ENCODE measurements around the gene CD209. TPM values are rescaled to one million over a fixed set of nuclear protein-coding genes. Genes with fewer than 3 reads are reported as not detected.
A peak's percentile ranks its signal among the peaks of the same experiment; 100 is the strongest.

Gene CD209
- total and polyA plus RNA-seq, 2 of the 8 experiments (the other 6 are each of a cell fraction or from before 2014, with no cell fraction given): 0.05 to 0.22 TPM

- no peak overlapping the region for H3K4ac ChIP-seq (replicated peaks; ENCODE audit: insufficient read length, low read depth, low read length)
- 0 out of 2 replicates have a peak overlapping the region, but pooled peaks have one; percentile 92 for H2BK15ac ChIP-seq (ENCODE audit: low read length)
- H3K27me3 ChIP-seq (replicated peaks in 1 of 4; ENCODE audit: control insufficient read depth in 3 of 4, extremely low read depth in 1 of 4, insufficient read depth in 3 of 4, low read length in 3 of 4): peaks cover 0 to 2% (median under 1%) of the 10 kb centered on the region in 4 experiments; a peak in 2 of 7 replicates
- H2BK12ac ChIP-seq (ENCODE audit: low read depth, low read length): 0 out of 2 replicates have a peak overlapping the region, but pooled peaks have one; percentile 63
- no peak overlapping the region for H3K56ac ChIP-seq (replicated peaks; ENCODE audit: insufficient read length, low read depth, low read length)
- H4K91ac ChIP-seq (replicated peaks; ENCODE audit: insufficient read length, low read length): no peak overlapping the region
- H2BK120ac ChIP-seq (replicated peaks; ENCODE audit: low read depth, low read length): no peak overlapping the region
- H3K23me2 ChIP-seq (ENCODE audit: low read depth, low read length): no peaks in the 10 kb centered on the region
- H3K36me3 ChIP-seq (ENCODE audit: control insufficient read depth in 2 of 4, insufficient read depth in 4 of 4, low read length in 3 of 4): no peaks in the 10 kb centered on the region
- no peak for DNase-seq (ENCODE audit: low read depth in 1 of 2, low spot score in 2 of 2)
- H3K79me2 ChIP-seq (ENCODE audit: control insufficient read depth in 1 of 2, insufficient read depth in 2 of 2, low read length in 2 of 2): no peaks in the 10 kb centered on the region
- H3K18ac ChIP-seq (ENCODE audit: extremely low read depth, low read length): no peak overlapping the region
- no peaks in the 10 kb centered on the region for H3K79me1 ChIP-seq (ENCODE audit: low read depth, low read length)
- H3K27ac ChIP-seq (ENCODE audit: low read depth, low read length): no peak overlapping the region
- H4K5ac ChIP-seq (ENCODE audit: insufficient read length, low read depth, low read length): no peak overlapping the region
- H3K9me3 ChIP-seq (ENCODE audit: insufficient read depth in 2 of 2, low read depth in 1 of 2, low read length in 1 of 2): no peaks in the 10 kb centered on the region; a peak in 1 of 4 replicates
- H3K23ac ChIP-seq (ENCODE audit: insufficient read length): no peak overlapping the region
- no peak overlapping the region for H3K4me2 ChIP-seq (ENCODE audit: insufficient read depth in 1 of 2, low read depth in 2 of 2, low read length in 2 of 2)
- 0 out of 2 replicates have a peak overlapping the region, but pooled peaks have one; percentile 61 for H2BK20ac ChIP-seq (ENCODE audit: low read length)
- H2BK5ac ChIP-seq (ENCODE audit: low read depth, low read length): no peak overlapping the region
- TF ChIP-seq EGR1 (IDR thresholded peaks at IDR 0.05; ENCODE audit: borderline replicate concordance, low read depth, low read length) (no peak), E2F6 (IDR thresholded peaks at IDR 0.05) (no peak), KDM4A (IDR thresholded peaks at IDR 0.05; ENCODE audit: low read depth, low read length, severe bottlenecking) (no peak), RNF2 (IDR thresholded peaks at IDR 0.05; ENCODE audit: borderline replicate concordance, low read depth, low read length, missing control alignments, poor library complexity, severe bottlenecking) (no peak), HDAC2 (IDR thresholded peaks at IDR 0.05; ENCODE audit: borderline replicate concordance in 1 of 2, low read depth in 2 of 2, low read length in 2 of 2) (no peak), SP2 (IDR thresholded peaks at IDR 0.05; ENCODE audit: low read length) (no peak)
- CTCF ChIA-PET (ENCODE audit: partially characterized antibody): interaction anchor here (0.6 to 1.5 kb wide), 8 partner anchors 10 to 364 kb away, joined by 3 to 6 read pairs (median 4); partner anchors contain the start of gene TRAPPC5
- H2AK5ac ChIP-seq (ENCODE audit: low read depth, low read length): no peak overlapping the region
- no peak overlapping the region for H3K4me3 ChIP-seq (ENCODE audit: extremely low read depth in 1 of 4, insufficient read depth in 2 of 4, low read depth in 3 of 4, low read length in 4 of 4)
- no peak overlapping the region for H4K8ac ChIP-seq (ENCODE audit: extremely low read depth, insufficient read depth, low read length)
- peaks cover 0 to 3% (median 0%) of the 10 kb centered on the region in 4 experiments; a peak in 1 of 7 replicates for H3K4me1 ChIP-seq (replicated peaks in 1 of 4; ENCODE audit: control insufficient read depth in 3 of 4, insufficient read depth in 4 of 4, low read length in 3 of 4)
- WGBS, 2 experiments (ENCODE audit: extremely low coverage in 1 of 2, insufficient coverage in 1 of 2, insufficient read length in 1 of 2, insufficient replicate concordance in 2 of 2, low coverage in 1 of 2, low lambda C conversion rate in 2 of 2, missing lambda C conversion rate in 1 of 2): 88% methylated on average over 19 of the region's 19 CpGs; no CpG with 5 or more reads in 1 of the 2 experiments
- no peak for FAIRE-seq
- H3K14ac ChIP-seq (ENCODE audit: insufficient read length): no peak overlapping the region
- no peak overlapping the region for H3K9ac ChIP-seq (replicated peaks in 1 of 4; ENCODE audit: extremely low read depth in 1 of 4, low read depth in 3 of 4, low read length in 3 of 4)
- POLR2A ChIA-PET (ENCODE audit: partially characterized antibody): interaction anchor here (0.6 kb wide), 1 partner anchor 218 kb away, joined by 3 read pairs; no protein-coding TSS in a partner anchor
- 0 out of 2 replicates have a peak overlapping the region, but pooled peaks have one; percentile 40 for H2AFZ ChIP-seq (ENCODE audit: low read length)
- no peaks in the 10 kb centered on the region for H4K20me1 ChIP-seq (replicated peaks in 1 of 2; ENCODE audit: control insufficient read depth in 1 of 2, insufficient read depth in 2 of 2, low read length in 2 of 2)
These were observed 7.3 kb downstream of the CD209 start for GRCh38 chr19:7739801-7740681.

All from H1 (cell line).